GM18502 (cell line): ENCODE results near the gene CELF1.
"Not testable (repeated sequence)": the region's sequence is repeated elsewhere in the genome, so short reads cannot be mapped to it uniquely, and the experiment has no call there.

Experiments used
- ATAC-seq: cut with Tn5 transposase; IDR thresholded peaks from one replicate; pipeline ENCODE4 v1.9.1; 2021; ENCODE audit warnings: mild to moderate bottlenecking; ENCODE audit not compliant: unreplicated experiment, poor library complexity

CELF1 gene

GRCh38 chr11:47460571-47461235, 92.2 kb downstream of the CELF1 start:
- ATAC-seq = no peak

DNA sequence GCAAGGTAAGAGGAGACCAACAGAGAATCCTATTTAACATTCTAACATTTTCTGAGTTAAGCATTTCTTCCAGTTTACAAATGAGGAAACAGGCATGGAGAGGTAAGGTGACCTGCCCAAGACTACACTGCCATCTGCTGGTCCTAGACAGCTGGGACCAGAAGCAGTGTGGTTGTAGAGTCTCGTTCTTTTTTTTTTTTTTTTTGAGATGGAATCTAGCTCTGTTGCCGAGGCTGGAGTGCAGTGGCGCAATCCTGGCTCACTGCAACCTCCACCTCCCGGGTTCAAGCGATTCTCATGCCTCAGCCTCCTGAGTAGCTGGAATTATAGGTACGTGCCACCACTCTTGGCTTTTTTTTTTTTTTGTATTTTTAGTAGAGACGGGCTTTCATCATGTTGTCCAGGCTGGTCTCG, 98.7 kb downstream of the CELF1 start:
- not testable (repeated sequence) for ATAC-seq

- no peak for ATAC-seq
These were observed 99.6 kb downstream of the CELF1 start for GRCh38 chr11:47453365-47453764.

DNA sequence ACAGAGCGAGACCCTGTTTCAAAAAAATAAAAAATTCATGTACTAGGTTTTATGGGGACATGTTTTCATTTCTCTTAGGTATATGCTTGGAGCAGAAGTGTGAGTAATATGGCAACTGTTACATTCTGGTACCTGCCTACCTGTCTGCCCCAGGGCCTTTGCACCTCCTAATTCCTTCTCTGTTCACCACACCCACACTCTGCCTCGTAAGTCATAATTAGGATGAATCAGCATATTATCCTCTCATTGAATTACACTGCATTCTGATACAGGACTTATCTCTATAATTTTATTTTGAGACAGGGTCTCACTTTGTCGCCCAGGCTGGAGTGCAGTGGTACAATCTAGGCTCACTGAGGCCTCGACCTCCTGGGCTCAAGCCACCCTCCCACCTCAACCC, 100.9 kb downstream of the CELF1 start:
- no peak for ATAC-seq

- ATAC-seq = no peak
These were observed 101.5 kb downstream of the CELF1 start for GRCh38 chr11:47451436-47451835.

DNA sequence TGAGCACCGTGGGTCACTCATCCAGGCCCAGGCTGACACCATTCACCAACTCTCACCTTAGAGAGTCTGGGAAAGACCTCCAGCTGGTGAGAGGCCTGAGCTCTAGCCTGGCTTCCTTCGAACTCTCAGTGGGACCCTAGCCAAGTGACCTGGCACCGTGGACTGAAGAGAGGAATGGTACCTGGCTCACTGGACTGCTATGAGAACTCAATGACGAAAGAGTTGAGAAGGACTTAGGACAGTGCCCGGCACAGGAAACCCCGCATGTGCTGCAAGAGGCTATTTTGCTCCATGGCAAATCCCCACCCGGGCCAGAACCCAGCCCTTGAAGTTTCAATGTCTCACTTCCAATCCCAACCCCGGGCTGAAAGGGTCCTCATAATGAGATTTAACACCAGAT, 103.4 kb downstream of the CELF1 start:
- no peak for ATAC-seq

DNA sequence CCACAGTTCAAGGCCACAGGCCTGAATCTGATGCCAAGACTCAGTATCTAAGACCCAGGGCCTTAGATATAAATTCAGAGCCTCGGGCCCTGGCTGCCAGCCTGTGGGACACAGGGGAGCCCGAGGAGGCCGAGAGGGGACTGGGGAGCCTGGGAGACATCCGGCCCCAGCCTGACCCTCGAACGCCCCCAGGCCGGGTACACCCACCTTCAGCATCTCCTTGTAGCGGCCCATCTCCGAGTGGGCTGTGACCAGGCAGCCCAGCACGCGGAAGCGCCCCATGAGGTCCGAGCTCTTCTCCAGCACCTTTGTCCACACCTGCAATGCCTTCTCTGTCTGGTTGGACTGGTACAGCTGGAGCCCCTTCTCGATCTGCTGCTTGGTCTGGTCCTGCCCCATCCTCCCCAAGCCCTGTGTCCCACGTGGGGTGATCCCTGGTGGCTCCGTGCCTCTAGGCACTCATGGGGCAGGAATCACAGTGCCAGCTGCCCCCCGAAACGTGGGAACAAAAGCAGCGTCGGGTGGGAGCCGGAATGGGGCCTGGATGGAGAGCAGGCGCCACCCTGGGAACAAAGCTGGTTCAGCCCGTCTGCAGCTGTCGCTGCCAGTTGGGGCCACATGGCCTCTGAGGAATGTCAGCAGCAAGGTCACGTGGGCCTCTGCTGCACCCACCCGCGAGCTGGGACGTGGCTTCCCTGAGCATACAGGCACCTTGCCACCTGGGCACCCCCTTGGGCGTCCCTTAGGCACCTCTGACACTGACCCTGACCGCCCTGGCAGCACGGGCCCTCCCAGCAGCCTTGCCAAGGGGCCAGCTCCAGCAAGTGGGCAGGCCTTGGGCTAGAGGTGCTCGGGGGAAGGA, 104.1 kb downstream of the CELF1 start, which contains the start of gene RAPSN:
Gene RAPSN (minus strand): TSS at position 571 of the 862 bp plus-strand sequence. CDS start 172 bp downstream, at position 399.
- no peak for ATAC-seq

- no peak for ATAC-seq
These were observed 105.0 kb downstream of the CELF1 start for GRCh38 chr11:47447906-47448305.

DNA sequence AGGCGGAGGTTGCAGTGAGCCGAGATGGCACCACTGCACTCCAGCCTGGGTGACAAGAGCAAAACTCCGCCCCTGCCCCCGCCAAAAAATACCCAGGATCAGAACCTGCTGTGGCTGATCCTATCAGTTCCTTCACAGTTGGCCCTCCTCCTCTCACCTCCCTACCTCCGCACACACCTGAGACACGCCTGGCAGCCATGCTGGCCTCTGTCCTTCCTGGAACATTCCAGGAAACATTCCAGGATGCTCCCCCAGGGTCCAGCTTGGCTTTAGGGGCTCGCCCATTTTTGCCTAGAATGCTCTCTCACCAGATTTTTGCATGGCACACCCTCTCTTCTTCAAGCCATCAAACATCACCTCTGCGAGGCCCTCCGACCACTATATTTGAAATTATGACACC, 106.1 kb downstream of the CELF1 start:
- ATAC-seq = no peak

DNA sequence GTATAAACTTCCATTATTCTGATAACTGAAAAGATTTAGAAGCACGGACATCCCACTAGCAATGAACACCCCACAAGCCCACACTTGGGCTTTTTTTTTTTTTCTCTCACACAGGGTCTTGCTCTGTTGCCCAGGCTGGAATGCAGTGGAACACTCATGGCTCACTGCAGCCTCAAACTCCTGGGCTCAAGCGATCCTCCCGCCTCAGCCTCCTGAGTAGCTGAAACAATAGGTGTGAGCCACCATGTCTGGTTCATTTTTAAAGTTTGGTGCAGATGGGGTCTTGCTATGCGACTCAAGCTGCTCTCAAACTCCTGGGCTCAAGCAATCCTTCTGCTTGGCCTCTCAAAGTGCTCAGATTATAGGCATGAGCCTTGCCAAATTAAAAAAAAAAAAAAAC, 107.1 kb downstream of the CELF1 start:
- ATAC-seq = no peak

DNA sequence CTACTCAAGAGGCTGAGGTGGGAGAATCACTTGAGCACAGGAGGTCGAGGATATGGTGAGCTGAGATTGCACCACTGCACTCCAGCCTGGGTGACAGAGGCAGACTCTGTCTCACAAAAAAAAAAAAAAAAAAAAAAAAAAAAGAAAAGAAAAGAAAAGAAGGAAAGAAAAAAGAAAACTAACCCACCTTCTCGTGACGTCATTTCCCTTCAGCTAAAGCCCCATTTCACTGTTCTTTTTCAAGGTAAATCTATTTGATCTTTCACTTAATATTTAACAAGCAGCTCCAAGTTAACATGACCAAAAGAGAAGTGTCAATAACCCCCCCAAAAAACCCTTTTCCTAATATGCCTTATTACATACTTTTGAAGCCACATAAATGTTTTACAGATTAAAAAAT, 109.1 kb downstream of the CELF1 start:
- ATAC-seq = no peak

GRCh38 chr11:47443028-47443700, 109.8 kb downstream of the CELF1 start:
- ATAC-seq = no peak

GRCh38 chr11:47442514-47442913, 110.4 kb downstream of the CELF1 start:
- no peak for ATAC-seq

- ATAC-seq = no peak
These were observed 111.5 kb downstream of the CELF1 start for GRCh38 chr11:47441421-47441820.

DNA sequence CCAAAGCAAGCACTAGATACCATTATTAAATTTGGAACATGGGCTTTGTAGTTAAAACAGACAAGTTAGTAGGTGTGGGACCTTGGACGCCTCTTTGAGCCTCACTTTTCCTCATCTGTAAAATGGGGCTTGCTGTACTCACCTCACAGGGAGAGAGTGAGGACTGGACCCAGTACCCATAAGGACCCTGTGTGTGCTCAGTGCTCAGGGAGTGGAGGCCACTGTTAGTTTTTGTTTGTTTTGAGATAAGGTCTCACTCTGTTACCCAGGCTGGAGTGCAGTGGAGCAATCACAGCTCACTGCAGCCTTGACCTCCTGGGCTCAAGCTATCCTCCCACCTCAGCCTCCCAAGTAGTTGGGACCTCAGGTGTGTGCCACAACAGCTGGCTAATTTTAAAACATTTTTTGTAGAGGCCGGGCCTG, 112.9 kb downstream of the CELF1 start:
- no peak for ATAC-seq

- ATAC-seq = no peak
These were observed 114.2 kb downstream of the CELF1 start for GRCh38 chr11:47438721-47439120.

GRCh38 chr11:47437746-47438418, 115.0 kb downstream of the CELF1 start:
- ATAC-seq = no peak

- ATAC-seq = no peak
These were observed 115.7 kb downstream of the CELF1 start for GRCh38 chr11:47437218-47437745.

DNA sequence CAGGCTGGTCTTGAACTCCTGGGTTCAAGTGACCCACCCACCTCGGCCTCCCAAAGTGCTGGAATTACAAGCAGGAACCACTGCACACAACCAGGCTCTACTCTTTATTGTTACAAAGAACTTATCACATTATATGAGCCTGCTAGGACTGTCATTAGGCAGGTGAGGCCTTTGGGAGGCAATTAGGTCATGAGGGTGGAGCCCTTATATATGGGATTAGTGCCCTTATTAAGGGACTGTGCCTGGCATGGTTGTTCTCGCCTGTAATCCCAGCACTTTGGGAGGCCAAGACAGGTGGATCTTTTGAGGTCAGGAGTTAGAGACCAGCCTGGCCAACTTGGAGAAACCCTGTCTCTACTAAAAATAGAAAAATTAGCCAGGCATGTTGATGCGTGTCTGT, 116.2 kb downstream of the CELF1 start:
- no peak for ATAC-seq

DNA sequence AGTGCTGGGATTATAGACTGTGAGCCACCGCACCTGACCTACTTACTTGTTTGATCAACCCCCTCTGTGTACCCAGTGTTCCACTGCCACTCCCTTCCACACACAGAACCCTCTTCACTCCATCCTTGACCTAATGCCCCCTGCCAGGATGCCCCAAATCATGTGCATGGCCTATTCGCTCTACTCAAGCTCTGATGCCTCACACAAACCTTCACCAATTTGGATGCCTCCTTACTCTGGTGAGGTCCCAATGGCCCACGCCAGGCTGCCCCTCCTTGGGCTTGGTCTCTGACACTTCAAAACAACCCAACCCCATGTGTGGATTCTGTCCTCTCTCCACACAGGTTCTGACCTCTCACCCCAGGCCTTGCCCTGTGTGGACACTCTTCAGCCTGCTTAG, 117.2 kb downstream of the CELF1 start:
- no peak for ATAC-seq
